ENCODE measurements around the gene NOL4L. TPM values are rescaled to one million over a fixed set of nuclear protein-coding genes. Genes with fewer than 3 reads are reported as not detected.
A peak's percentile ranks its signal among the peaks of the same experiment; 100 is the strongest.

NOL4L gene
- total and polyA plus RNA-seq, 11 donors: 2.6 to 15.0 (median 6.7) TPM

DNA sequence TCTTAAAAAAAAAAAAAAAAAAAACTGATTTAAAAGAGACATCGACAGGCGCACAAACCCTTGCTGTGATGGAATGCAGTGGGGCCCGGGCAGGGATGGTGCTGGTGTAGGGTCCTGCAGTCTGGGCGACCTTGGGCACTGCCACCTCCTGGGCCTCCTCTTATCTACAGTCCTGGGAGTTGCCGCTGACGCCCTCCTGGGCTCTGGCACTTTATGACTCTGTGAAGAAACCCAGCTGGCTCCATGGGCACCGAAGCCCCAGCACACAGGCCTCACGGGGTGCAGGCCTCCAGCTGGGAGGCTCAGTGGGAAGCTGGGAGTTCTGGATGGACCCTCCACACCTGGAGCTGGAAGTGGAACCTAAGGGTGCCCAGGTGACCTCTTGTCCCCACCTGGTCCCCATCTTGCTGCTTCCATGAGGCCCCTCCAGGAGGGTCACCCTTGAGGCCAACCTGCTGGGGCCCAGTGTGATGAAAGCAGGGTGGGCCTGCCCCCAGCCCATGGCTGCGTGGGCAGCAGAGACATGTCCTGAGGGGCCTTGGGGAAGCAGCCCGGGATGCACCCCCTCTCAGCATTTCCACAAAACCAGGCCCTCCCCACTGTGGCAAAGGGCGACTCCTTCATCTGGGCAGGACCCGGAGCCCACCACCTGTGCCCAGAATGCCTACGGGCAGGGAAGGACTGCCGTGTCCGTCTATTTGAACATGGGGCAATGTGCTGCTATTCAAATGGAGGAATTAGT is 122.1 kb downstream of the NOL4L start:
- Histone ChIP-seq H3K4me1 (peaks cover 3 to 53% (median 28%) of the 10 kb centered on the region in 12 donors), H3K4me3 (no peak overlapping the region), H3K9me3 (no peaks in the 10 kb centered on the region), H3K27me3 (no peaks in the 10 kb centered on the region), H3K36me3 (peaks cover 0 to 4% (median 0%) of the 10 kb centered on the region in 9 donors), H3K27ac (peak overlapping the region in 1 of 12 donors; percentile 82)
- TF ChIP-seq POLR2A (IDR thresholded peaks at IDR 0.05): no peak
- peak in 3 of 4 donors; percentile 26 to 47 (median 43) for ATAC-seq
- intact Hi-C loops (cut with DNase I): no loop called here
- 67 to 78% (median 73%) methylated on average over 12 to 15 of the region's 15 CpGs for WGBS, 4 donors
- DNase-seq: peak in 1 of 5 donors; percentile 49

DNA sequence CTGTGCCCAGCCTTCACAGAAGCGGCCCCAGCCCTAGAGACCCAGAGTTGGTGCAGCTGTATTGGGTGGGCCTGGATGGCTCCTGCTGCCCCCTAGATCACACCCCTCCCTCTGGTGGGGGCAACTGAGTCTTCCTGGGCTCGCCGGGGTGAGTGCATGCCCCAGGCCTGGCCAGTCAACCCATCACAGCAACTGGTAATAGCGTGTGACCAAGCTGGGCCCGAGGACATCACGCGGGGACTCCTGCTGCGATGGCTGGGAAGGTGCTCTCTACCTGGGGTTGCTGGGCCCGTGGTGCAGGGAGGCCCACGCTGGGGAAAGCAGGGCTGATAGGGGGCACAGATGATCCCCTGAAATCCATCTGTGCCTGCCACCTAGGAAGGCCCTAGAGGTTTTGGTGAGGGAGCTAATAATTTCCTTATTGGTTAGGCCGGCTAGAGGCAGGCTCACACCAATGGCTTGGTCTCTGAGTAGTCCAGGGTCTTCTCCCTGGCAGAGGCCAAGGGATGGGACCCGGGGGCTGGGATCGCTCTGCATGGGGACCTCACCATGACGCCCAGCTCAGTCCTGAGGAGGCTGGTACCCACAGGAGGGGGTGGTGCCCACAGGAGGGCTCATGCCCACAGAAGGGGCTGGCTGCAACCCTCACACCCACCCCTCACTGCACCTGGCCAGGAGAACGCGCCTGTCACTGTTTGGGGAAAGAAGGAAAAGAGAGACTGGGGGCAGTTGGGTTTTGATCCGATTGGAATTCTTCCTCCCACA is 123.1 kb downstream of the NOL4L start:
- Histone ChIP-seq H3K36me3 (peaks cover 0 to 4% (median 0%) of the 10 kb centered on the region in 9 donors), H3K27me3 (no peaks in the 10 kb centered on the region), H3K4me3 (no peak overlapping the region), H3K4me1 (peaks cover 3 to 53% (median 27%) of the 10 kb centered on the region in 12 donors), H3K9me3 (no peaks in the 10 kb centered on the region), H3K27ac (peak overlapping the region in 1 of 12 donors; percentile 82)
- intact Hi-C loops (cut with DNase I): no loop called here
- ATAC-seq (no peak), DNase-seq (peak in 1 of 5 donors; percentile 42)
- no peak for TF ChIP-seq CTCF (IDR thresholded peaks at IDR 0.05)
- no peak for TF ChIP-seq POLR2A (IDR thresholded peaks at IDR 0.05)
- 91 to 95% (median 94%) methylated on average over 12 to 17 of the region's 17 CpGs for WGBS, 4 donors

GRCh38 chr20:32460683-32461320 is 124.3 kb downstream of the NOL4L start:
- H3K27ac ChIP-seq: no peak overlapping the region
- no peak overlapping the region for H3K4me3 ChIP-seq
- peak in 1 of 5 donors; percentile 47 for DNase-seq
- peaks cover 0 to 46% (median 24%) of the 10 kb centered on the region in 12 donors for H3K4me1 ChIP-seq
- intact Hi-C loops (cut with DNase I): no loop called here
- ATAC-seq: no peak
- WGBS, 4 donors: 94 to 96% (median 95%) methylated on average over 14 to 24 of the region's 24 CpGs
- no peaks in the 10 kb centered on the region for H3K27me3 ChIP-seq
- no peak for TF ChIP-seq CTCF (IDR thresholded peaks at IDR 0.05)
- TF ChIP-seq POLR2A (IDR thresholded peaks at IDR 0.05): no peak
- peaks cover 0 to 7% (median 0%) of the 10 kb centered on the region in 9 donors for H3K36me3 ChIP-seq
- H3K9me3 ChIP-seq: no peaks in the 10 kb centered on the region

GRCh38 chr20:32460231-32460630 is 124.9 kb downstream of the NOL4L start:
- H3K4me1 ChIP-seq: peaks cover 0 to 41% (median 20%) of the 10 kb centered on the region in 12 donors
- H3K27ac ChIP-seq: no peak overlapping the region
- H3K36me3 ChIP-seq: peaks cover 0 to 13% (median 0%) of the 10 kb centered on the region in 9 donors
- TF ChIP-seq CTCF (IDR thresholded peaks at IDR 0.05) (no peak), POLR2A (IDR thresholded peaks at IDR 0.05) (no peak)
- ATAC-seq: no peak
- no peaks in the 10 kb centered on the region for H3K27me3 ChIP-seq
- H3K4me3 ChIP-seq: no peak overlapping the region
- WGBS, 4 donors: 87 to 88% (median 87%) methylated on average over 12 to 15 of the region's 15 CpGs
- H3K9me3 ChIP-seq: no peaks in the 10 kb centered on the region
- DNase-seq: peak in 1 of 5 donors; percentile 42
- intact Hi-C loops (cut with DNase I): no loop called here
